ENCODE data around the gene NAA35. TPM values are rescaled to one million over a fixed set of nuclear protein-coding genes. Genes with fewer than 3 reads are reported as not detected.

NAA35 gene
- polyA plus RNA-seq, 2 donors = 4.0 to 9.5 TPM

- 41 to 42% methylated on average over 3 of the region's 3 CpGs for WGBS, 2 donors
- no peaks in the 10 kb centered on the region for H3K27me3 ChIP-seq (ENCODE audit: control insufficient read depth in 1 of 2, insufficient read depth in 2 of 2, low read length in 2 of 2)
- H3K4me1 ChIP-seq (ENCODE audit: control insufficient read depth in 2 of 2, insufficient read depth in 2 of 2, low read length in 1 of 2) = no peaks in the 10 kb centered on the region
- no peak overlapping the region for H3K4me3 ChIP-seq (ENCODE audit: low read depth in 1 of 2, low read length in 2 of 2)
- peaks cover 0 to 3% of the 10 kb centered on the region in 2 donors for H3K36me3 ChIP-seq (ENCODE audit: control insufficient read depth in 2 of 2, insufficient read depth in 2 of 2, low read length in 1 of 2)
- H3K27ac ChIP-seq (ENCODE audit: low read depth in 2 of 2, low read length in 1 of 2) = no peak overlapping the region
- no peaks in the 10 kb centered on the region for H3K9me3 ChIP-seq (ENCODE audit: control insufficient read depth in 2 of 2, insufficient read depth in 1 of 2, low read depth in 1 of 2, low read length in 1 of 2)
Measured at GRCh38 chr9:85942913-85943709, 2.2 kb downstream of the NAA35 start.

DNA sequence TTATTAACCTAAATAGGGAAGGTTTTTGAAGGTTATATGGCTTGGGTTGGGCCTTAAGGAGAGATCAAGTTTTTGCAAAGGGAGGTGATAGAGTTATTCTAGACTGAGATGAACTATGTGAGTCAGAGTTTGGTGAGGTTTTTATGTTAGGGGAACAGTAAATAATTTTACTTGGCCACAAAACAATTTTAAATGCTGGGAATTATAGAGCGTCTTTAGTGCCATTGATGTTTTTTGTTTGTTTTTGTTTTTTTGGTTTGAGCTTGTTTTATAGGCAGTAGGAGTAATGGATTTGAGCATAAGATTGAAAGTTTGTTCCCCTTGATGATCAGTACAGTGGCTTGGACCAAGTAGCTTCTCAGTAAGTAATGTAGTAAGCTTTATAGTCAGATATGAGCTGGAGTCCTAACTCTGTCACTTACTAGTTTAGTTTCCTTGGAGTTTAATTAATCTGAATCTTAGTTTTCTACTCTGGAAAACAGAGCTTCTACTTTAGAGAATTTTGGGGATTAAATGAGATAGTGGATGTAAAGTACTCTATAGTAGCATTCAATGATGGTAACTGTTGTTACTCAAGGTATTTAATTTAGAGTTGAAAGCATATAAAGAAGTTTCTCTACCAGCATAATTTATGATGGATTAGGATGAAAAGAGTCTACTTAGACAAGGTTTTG lies 2.9 kb downstream of the NAA35 start:
- WGBS, 2 donors = 69 to 83% methylated on average over 1 of the region's 1 CpG
- peaks cover 0 to 3% of the 10 kb centered on the region in 2 donors for H3K36me3 ChIP-seq (ENCODE audit: control insufficient read depth in 2 of 2, insufficient read depth in 2 of 2, low read length in 1 of 2)
- H3K9me3 ChIP-seq (ENCODE audit: control insufficient read depth in 2 of 2, insufficient read depth in 1 of 2, low read depth in 1 of 2, low read length in 1 of 2) = no peaks in the 10 kb centered on the region
- H3K4me1 ChIP-seq (ENCODE audit: control insufficient read depth in 2 of 2, insufficient read depth in 2 of 2, low read length in 1 of 2) = no peaks in the 10 kb centered on the region
- H3K27me3 ChIP-seq (ENCODE audit: control insufficient read depth in 1 of 2, insufficient read depth in 2 of 2, low read length in 2 of 2) = no peaks in the 10 kb centered on the region
- H3K4me3 ChIP-seq (ENCODE audit: low read depth in 1 of 2, low read length in 2 of 2) = no peak overlapping the region
- no peak overlapping the region for H3K27ac ChIP-seq (ENCODE audit: low read depth in 2 of 2, low read length in 1 of 2)

GRCh38 chr9:85944672-85945071 lies 3.7 kb downstream of the NAA35 start:
- 67 to 70% methylated on average over 2 of the region's 2 CpGs for WGBS, 2 donors
- no peaks in the 10 kb centered on the region for H3K9me3 ChIP-seq (ENCODE audit: control insufficient read depth in 2 of 2, insufficient read depth in 1 of 2, low read depth in 1 of 2, low read length in 1 of 2)
- no peak overlapping the region for H3K27ac ChIP-seq (ENCODE audit: low read depth in 2 of 2, low read length in 1 of 2)
- no peaks in the 10 kb centered on the region for H3K4me1 ChIP-seq (ENCODE audit: control insufficient read depth in 2 of 2, insufficient read depth in 2 of 2, low read length in 1 of 2)
- H3K27me3 ChIP-seq (ENCODE audit: control insufficient read depth in 1 of 2, insufficient read depth in 2 of 2, low read length in 2 of 2) = no peaks in the 10 kb centered on the region
- H3K36me3 ChIP-seq (ENCODE audit: control insufficient read depth in 2 of 2, insufficient read depth in 2 of 2, low read length in 1 of 2) = peaks cover 0 to 3% of the 10 kb centered on the region in 2 donors
- no peak overlapping the region for H3K4me3 ChIP-seq (ENCODE audit: low read depth in 1 of 2, low read length in 2 of 2)

GRCh38 chr9:85949586-85950335 lies 8.8 kb downstream of the NAA35 start:
- Histone ChIP-seq H3K27ac (ENCODE audit: low read depth in 2 of 2, low read length in 1 of 2) (no peak overlapping the region), H3K4me3 (ENCODE audit: low read depth in 1 of 2, low read length in 2 of 2) (no peak overlapping the region), H3K36me3 (ENCODE audit: control insufficient read depth in 2 of 2, insufficient read depth in 2 of 2, low read length in 1 of 2) (peaks cover 0 to 4% of the 10 kb centered on the region in 2 donors), H3K4me1 (ENCODE audit: control insufficient read depth in 2 of 2, insufficient read depth in 2 of 2, low read length in 1 of 2) (no peaks in the 10 kb centered on the region), H3K9me3 (ENCODE audit: control insufficient read depth in 2 of 2, insufficient read depth in 1 of 2, low read depth in 1 of 2, low read length in 1 of 2) (no peaks in the 10 kb centered on the region), H3K27me3 (ENCODE audit: control insufficient read depth in 1 of 2, insufficient read depth in 2 of 2, low read length in 2 of 2) (no peaks in the 10 kb centered on the region)
- whole genome bisulfite sequencing, 2 donors = 72 to 75% methylated on average over 4 of the region's 4 CpGs

GRCh38 chr9:85959955-85960354 lies 19.0 kb downstream of the NAA35 start:
- H3K4me1 ChIP-seq (ENCODE audit: control insufficient read depth in 2 of 2, insufficient read depth in 2 of 2, low read length in 1 of 2) = no peaks in the 10 kb centered on the region
- peaks cover 0 to 6% of the 10 kb centered on the region in 2 donors for H3K36me3 ChIP-seq (ENCODE audit: control insufficient read depth in 2 of 2, insufficient read depth in 2 of 2, low read length in 1 of 2)
- no peak overlapping the region for H3K27ac ChIP-seq (ENCODE audit: low read depth in 2 of 2, low read length in 1 of 2)
- H3K4me3 ChIP-seq (ENCODE audit: low read depth in 1 of 2, low read length in 2 of 2) = no peak overlapping the region
- no peaks in the 10 kb centered on the region for H3K27me3 ChIP-seq (ENCODE audit: control insufficient read depth in 1 of 2, insufficient read depth in 2 of 2, low read length in 2 of 2)
- 81 to 88% methylated on average over 3 of the region's 3 CpGs for WGBS, 2 donors
- no peaks in the 10 kb centered on the region for H3K9me3 ChIP-seq (ENCODE audit: control insufficient read depth in 2 of 2, insufficient read depth in 1 of 2, low read depth in 1 of 2, low read length in 1 of 2)

DNA sequence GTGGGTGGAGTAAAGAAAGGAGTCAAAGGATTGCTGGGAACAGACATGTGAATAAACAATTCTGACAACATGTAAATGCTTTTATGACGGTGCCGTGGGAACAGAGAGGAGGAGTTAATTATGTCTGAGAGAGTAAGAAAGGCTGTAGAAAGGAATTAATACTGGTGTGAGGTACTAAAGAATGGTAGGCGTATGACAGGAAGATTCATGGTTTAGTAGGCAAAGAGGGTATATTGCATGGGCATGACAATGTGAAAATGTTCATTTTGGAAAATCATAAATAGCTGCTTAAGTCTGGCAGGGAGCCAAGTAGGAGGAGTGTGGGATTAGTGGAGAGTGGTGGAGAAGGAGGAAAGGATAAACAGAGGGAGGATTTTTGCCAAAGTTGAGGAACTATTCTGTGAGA lies 19.7 kb downstream of the NAA35 start:
- Histone ChIP-seq H3K4me1 (ENCODE audit: control insufficient read depth in 2 of 2, insufficient read depth in 2 of 2, low read length in 1 of 2) (no peaks in the 10 kb centered on the region), H3K9me3 (ENCODE audit: control insufficient read depth in 2 of 2, insufficient read depth in 1 of 2, low read depth in 1 of 2, low read length in 1 of 2) (no peaks in the 10 kb centered on the region), H3K27ac (ENCODE audit: low read depth in 2 of 2, low read length in 1 of 2) (no peak overlapping the region), H3K4me3 (ENCODE audit: low read depth in 1 of 2, low read length in 2 of 2) (no peak overlapping the region), H3K36me3 (ENCODE audit: control insufficient read depth in 2 of 2, insufficient read depth in 2 of 2, low read length in 1 of 2) (peaks cover 0 to 6% of the 10 kb centered on the region in 2 donors), H3K27me3 (ENCODE audit: control insufficient read depth in 1 of 2, insufficient read depth in 2 of 2, low read length in 2 of 2) (no peaks in the 10 kb centered on the region)
- 47 to 54% methylated on average over 3 of the region's 3 CpGs for WGBS, 2 donors

GRCh38 chr9:85964526-85964925 lies 23.6 kb downstream of the NAA35 start:
- 89% methylated on average over 3 of the region's 3 CpGs for WGBS, 2 donors
- no peaks in the 10 kb centered on the region for H3K36me3 ChIP-seq (ENCODE audit: control insufficient read depth in 2 of 2, insufficient read depth in 2 of 2, low read length in 1 of 2)
- H3K27ac ChIP-seq (ENCODE audit: low read depth in 2 of 2, low read length in 1 of 2) = no peak overlapping the region
- H3K4me1 ChIP-seq (ENCODE audit: control insufficient read depth in 2 of 2, insufficient read depth in 2 of 2, low read length in 1 of 2) = no peaks in the 10 kb centered on the region
- H3K4me3 ChIP-seq (ENCODE audit: low read depth in 1 of 2, low read length in 2 of 2) = no peak overlapping the region
- H3K9me3 ChIP-seq (ENCODE audit: control insufficient read depth in 2 of 2, insufficient read depth in 1 of 2, low read depth in 1 of 2, low read length in 1 of 2) = no peaks in the 10 kb centered on the region
- H3K27me3 ChIP-seq (ENCODE audit: control insufficient read depth in 1 of 2, insufficient read depth in 2 of 2, low read length in 2 of 2) = no peaks in the 10 kb centered on the region

- Histone ChIP-seq H3K27ac (ENCODE audit: low read depth in 2 of 2, low read length in 1 of 2) (no peak overlapping the region), H3K4me1 (ENCODE audit: control insufficient read depth in 2 of 2, insufficient read depth in 2 of 2, low read length in 1 of 2) (no peaks in the 10 kb centered on the region), H3K36me3 (ENCODE audit: control insufficient read depth in 2 of 2, insufficient read depth in 2 of 2, low read length in 1 of 2) (no peaks in the 10 kb centered on the region), H3K4me3 (ENCODE audit: low read depth in 1 of 2, low read length in 2 of 2) (no peak overlapping the region), H3K27me3 (ENCODE audit: control insufficient read depth in 1 of 2, insufficient read depth in 2 of 2, low read length in 2 of 2) (no peaks in the 10 kb centered on the region), H3K9me3 (ENCODE audit: control insufficient read depth in 2 of 2, insufficient read depth in 1 of 2, low read depth in 1 of 2, low read length in 1 of 2) (no peaks in the 10 kb centered on the region)
- 90% methylated on average over 3 of the region's 3 CpGs for WGBS, 2 donors
Measured at GRCh38 chr9:85964949-85965348, 24.0 kb downstream of the NAA35 start.

GRCh38 chr9:85969727-85970126 lies 28.8 kb downstream of the NAA35 start:
- Histone ChIP-seq H3K36me3 (ENCODE audit: control insufficient read depth in 2 of 2, insufficient read depth in 2 of 2, low read length in 1 of 2) (no peaks in the 10 kb centered on the region), H3K27me3 (ENCODE audit: control insufficient read depth in 1 of 2, insufficient read depth in 2 of 2, low read length in 2 of 2) (no peaks in the 10 kb centered on the region)
- 96 to 97% methylated on average over 1 of the region's 1 CpG for WGBS, 2 donors

More at GRCh38 chr9:85969727-85970126, 28.8 kb downstream of the NAA35 start:
- H3K4me1 ChIP-seq (ENCODE audit: control insufficient read depth in 2 of 2, insufficient read depth in 2 of 2, low read length in 1 of 2) = no peaks in the 10 kb centered on the region
- H3K27ac ChIP-seq (ENCODE audit: low read depth in 2 of 2, low read length in 1 of 2) = no peak overlapping the region
- no peaks in the 10 kb centered on the region for H3K9me3 ChIP-seq (ENCODE audit: control insufficient read depth in 2 of 2, insufficient read depth in 1 of 2, low read depth in 1 of 2, low read length in 1 of 2)
- H3K4me3 ChIP-seq (ENCODE audit: low read depth in 1 of 2, low read length in 2 of 2) = no peak overlapping the region

Measured in esophagus (tissue), 2 donors.